Activated CD4-positive, alpha-beta memory T cell treated with anti-CD3 and anti-CD28 coated beads for 36 hours (primary cell): Measurements from ENCODE around the gene MGAT5. TPM values are rescaled to one million over a fixed set of nuclear protein-coding genes. Genes with fewer than 3 reads are reported as not detected.

Source experiments
- CTCF ChIA-PET: fragments of 350-600 bp; sonication (Branson Sonifier 250); formaldehyde crosslinking; loops from one replicate; lab custom pipeline; 2021; ENCODE audit warnings: antibody characterized with exemption, inconsistent platforms; lab: Charles Lee
- POLR2A ChIA-PET: fragments of 350-600 bp; sonication (Branson Sonifier 250); formaldehyde crosslinking; loops from one replicate; lab custom pipeline; 2021; ENCODE audit warnings: antibody characterized with exemption; lab: Charles Lee
- DNase-seq: peaks from one replicate; pipeline ENCODE4 v3.0.0-alpha.2; 2020
- H3K27ac Mint-ChIP-seq: one replicate; pipeline ENCODE4 v1.8.0; 2021; ENCODE audit warnings: mixed read lengths
- H3K27me3 Mint-ChIP-seq: one replicate; pipeline ENCODE4 v1.8.0; 2021; ENCODE audit warnings: mixed read lengths
- H3K36me3 Mint-ChIP-seq: one replicate; pipeline ENCODE4 v1.8.0; 2021; ENCODE audit warnings: mixed read lengths
- H3K4me1 Mint-ChIP-seq: one replicate; pipeline ENCODE4 v1.8.0; 2021; ENCODE audit warnings: low read depth, mixed read lengths
- H3K4me3 Mint-ChIP-seq: one replicate; pipeline ENCODE4 v1.8.0; 2021; ENCODE audit warnings: mild to moderate bottlenecking, mixed read lengths
- H3K9me3 Mint-ChIP-seq: one replicate; pipeline ENCODE4 v1.8.0; 2021; ENCODE audit warnings: mixed read lengths
- intact Hi-C: fragments of 100-400 bp; cut with micrococcal nuclease; formaldehyde crosslinking; loops from one replicate; pipeline ENCODE4 v1.15.1; 2023
- total RNA-seq, 2 experiments: library from RNA; stranded (reverse); gene quantifications; one replicate each; pipeline ENCODE4 v1.2.3, GENCODE V29; 2021

MGAT5 gene
- total RNA-seq, 2 experiments from 2014 or later, result 33.6 to 38.3 TPM

DNA sequence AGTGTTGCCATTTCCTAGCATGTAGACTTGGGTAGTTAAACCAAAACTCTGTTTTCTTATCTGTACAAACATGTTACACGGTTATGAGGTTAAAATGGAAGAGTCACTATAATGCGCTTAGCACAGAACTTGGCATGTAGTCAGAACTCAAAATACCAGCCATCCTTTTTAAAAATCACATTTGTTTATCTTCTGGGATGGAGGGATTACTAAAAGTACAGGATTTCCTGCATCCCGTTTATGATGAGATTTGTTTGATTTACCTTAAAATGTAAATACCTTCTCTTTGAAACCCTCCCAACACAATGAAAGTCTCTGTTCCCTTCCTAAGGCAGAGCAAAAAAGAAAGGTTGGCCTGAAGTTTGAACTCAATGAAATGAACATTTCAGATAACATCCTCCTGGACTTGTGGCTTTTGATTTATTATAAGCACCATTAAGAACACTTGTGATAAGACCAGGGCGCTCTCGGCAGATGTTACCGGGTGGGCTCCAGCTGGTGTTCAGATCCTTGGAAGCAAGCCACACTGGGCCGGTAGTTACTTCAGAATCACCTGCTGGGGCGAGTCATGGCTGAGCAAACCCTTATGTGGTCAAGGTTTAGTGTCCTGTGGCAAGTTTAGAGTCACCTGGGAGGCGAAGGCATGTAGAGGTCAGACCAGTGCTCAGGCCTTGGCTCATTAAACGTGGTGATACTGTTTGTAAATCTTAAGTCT lies 105.7 kb downstream of the MGAT5 start:
- Mint-ChIP-seq H3K4me1 (no peaks in the 10 kb centered on the region), H3K4me3 (no peak overlapping the region), H3K27me3 (no peaks in the 10 kb centered on the region), H3K27ac (no peak overlapping the region), H3K36me3 (peaks cover 27% of the 10 kb centered on the region), H3K9me3 (no peaks in the 10 kb centered on the region)
- no peak for DNase-seq
- CTCF ChIA-PET, result interaction anchor here (1.1 kb wide), 1 partner anchor 52 kb away, joined by 3 read pairs; no protein-coding TSS in a partner anchor
- intact Hi-C loops, result no loop called here
- POLR2A ChIA-PET, result no interaction called here

DNA sequence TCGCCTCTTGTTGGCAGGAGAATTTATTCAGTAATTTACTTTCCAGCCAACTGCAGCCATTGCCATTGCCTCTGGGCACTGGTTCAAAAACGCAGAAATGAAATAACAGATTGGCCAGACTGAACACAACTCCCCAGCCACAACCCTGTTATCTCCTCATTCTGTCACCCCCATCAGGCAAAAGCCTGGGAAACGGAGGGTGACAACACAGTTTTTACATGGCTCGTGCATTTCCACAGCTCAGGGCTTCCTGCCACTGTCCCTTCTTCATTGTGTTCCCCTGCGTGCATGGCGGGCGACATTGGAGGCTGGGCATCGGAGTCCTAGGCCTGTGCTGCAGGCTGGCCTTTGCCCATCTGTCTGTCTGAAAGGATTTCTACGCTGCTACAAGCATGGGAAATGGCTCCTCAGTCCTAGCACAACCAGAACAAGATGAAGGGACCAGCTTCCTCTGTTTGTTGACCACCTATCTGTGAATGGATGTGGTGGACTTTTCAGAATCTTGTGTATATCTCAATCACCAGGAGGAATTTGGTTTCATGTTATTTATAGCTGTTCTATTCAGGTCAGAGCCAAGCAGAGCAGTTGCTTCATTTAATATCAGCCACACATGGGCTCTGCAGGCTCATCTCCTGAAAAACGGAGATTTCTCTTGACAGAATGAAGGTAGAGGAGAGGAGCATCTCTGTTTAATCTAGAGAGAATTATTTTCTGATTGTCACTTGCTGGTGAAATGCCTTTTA lies 107.0 kb downstream of the MGAT5 start:
- H3K36me3 Mint-ChIP-seq, result peaks cover 36% of the 10 kb centered on the region

DNA sequence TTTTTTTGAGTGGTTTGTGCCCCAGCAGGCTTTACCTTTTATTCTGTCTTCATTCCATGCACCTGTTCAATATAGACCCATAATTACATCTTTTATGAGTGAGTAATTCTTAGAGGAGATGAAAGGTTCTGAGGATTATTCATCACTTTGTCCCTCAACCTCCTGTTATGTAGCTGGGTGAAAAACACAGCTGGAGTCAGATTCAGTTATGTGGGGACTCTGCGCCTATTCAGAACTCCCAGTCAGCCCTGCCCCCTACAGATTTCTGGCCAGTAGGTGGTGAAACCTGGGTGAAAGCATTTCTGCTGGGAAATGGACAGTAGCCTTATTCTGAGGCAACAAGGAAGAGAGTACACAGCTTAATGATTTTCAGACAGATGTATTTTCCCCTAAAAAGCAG lies 107.8 kb downstream of the MGAT5 start:
- intact Hi-C loops, result no loop called here
- ChIA-PET CTCF (no interaction called here), POLR2A (no interaction called here)
- no peak overlapping the region for H3K4me3 Mint-ChIP-seq
- peaks cover 32% of the 10 kb centered on the region for H3K36me3 Mint-ChIP-seq
- H3K9me3 Mint-ChIP-seq, result no peaks in the 10 kb centered on the region
- H3K4me1 Mint-ChIP-seq, result peaks cover 6% of the 10 kb centered on the region
- H3K27me3 Mint-ChIP-seq, result no peaks in the 10 kb centered on the region
- no peak overlapping the region for H3K27ac Mint-ChIP-seq
- no peak for DNase-seq

More for the DNA sequence above, 107.0 kb downstream of the MGAT5 start:
- CTCF ChIA-PET, result no interaction called here
- Mint-ChIP-seq H3K9me3 (no peaks in the 10 kb centered on the region), H3K4me1 (no peaks in the 10 kb centered on the region), H3K27me3 (no peaks in the 10 kb centered on the region), H3K4me3 (no peak overlapping the region), H3K27ac (no peak overlapping the region)
- DNase-seq, result no peak
- intact Hi-C loops, result no loop called here
- POLR2A ChIA-PET, result no interaction called here

DNA sequence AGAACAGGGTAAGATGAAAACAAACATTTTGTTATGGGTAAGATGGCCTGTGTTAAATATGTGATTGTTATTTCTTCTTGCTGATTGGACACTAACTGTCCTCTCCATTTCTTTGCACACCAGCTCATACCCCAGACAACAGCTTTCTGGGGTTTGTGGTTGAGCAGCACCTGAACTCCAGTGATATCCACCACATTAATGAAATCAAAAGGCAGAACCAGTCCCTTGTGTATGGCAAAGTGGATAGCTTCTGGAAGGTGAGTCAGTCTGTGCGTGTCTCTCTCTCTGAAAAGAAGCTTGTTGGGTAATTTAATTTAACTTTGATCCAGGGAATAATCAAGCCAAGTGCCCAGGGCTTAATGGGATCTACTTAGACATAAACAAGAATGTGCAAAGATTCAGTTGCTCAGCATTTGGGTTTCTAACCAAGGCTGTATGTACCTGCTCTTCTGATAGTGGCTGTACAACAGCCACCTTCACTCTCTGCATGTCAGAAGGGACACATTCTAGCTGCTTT lies 108.3 kb downstream of the MGAT5 start:
- intact Hi-C loops, result no loop called here
- no peak for DNase-seq
- Mint-ChIP-seq H3K27ac (no peak overlapping the region), H3K4me3 (no peak overlapping the region), H3K36me3 (peaks cover 37% of the 10 kb centered on the region), H3K27me3 (no peaks in the 10 kb centered on the region), H3K4me1 (peaks cover 12% of the 10 kb centered on the region), H3K9me3 (no peaks in the 10 kb centered on the region)
- ChIA-PET CTCF (no interaction called here), POLR2A (no interaction called here)

DNA sequence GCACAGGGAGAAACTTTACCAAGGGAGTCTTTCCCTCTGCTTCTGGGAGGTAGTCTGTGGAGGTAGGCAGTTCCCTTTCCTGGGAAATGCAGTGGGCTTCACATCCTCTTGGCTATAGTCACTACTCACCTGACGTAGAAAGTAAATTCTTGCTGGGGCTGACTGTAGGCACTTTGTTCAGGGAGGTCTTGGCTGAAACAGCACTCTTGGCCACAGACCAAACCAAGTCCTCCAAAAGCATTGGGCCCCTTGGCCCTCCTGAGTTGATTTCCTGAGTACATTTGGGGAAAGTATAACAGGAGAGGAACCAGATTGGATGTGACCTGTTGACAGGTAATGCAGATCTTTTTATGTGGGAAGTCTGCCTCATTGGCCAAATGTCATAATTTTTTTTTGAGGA lies 108.9 kb downstream of the MGAT5 start:
- Mint-ChIP-seq H3K9me3 (no peaks in the 10 kb centered on the region), H3K36me3 (peaks cover 37% of the 10 kb centered on the region), H3K27me3 (no peaks in the 10 kb centered on the region), H3K4me1 (peaks cover 17% of the 10 kb centered on the region), H3K27ac (no peak overlapping the region), H3K4me3 (no peak overlapping the region)
- intact Hi-C loops, result no loop called here
- no peak for DNase-seq
- ChIA-PET CTCF (no interaction called here), POLR2A (no interaction called here)

DNA sequence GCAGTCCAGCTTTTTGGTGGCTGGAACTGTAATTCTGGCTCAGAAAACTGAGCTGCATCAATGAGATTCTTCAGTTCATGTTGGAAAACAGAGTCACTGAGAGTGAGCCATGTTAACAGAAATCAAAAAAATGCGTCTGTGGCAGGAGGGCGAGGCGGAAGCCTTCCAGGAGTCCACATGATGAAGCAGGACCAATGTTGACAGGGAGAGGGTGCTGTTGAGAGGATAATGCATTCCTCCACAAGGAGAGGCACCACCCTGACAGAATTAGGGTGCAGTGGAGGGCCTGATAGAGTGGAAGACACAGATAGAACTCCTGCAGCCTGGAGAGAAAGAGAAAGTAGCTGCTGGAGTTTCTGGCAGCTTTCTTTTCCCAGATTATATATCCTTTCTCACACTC lies 111.5 kb downstream of the MGAT5 start:
- Mint-ChIP-seq H3K27me3 (no peaks in the 10 kb centered on the region), H3K9me3 (no peaks in the 10 kb centered on the region), H3K27ac (no peak overlapping the region), H3K4me1 (peaks cover 26% of the 10 kb centered on the region), H3K36me3 (peaks cover 36% of the 10 kb centered on the region), H3K4me3 (no peak overlapping the region)
- intact Hi-C loops, result loop anchor here (5.0 kb wide), 1 partner anchor 113 kb away; the partner anchor contains the start of gene MGAT5
- POLR2A ChIA-PET, result no interaction called here
- DNase-seq, result no peak
- CTCF ChIA-PET, result interaction anchor here (1.3 to 2.3 kb wide), 2 partner anchors 86 to 120 kb away, joined by 4 to 6 read pairs; no protein-coding TSS in a partner anchor

DNA sequence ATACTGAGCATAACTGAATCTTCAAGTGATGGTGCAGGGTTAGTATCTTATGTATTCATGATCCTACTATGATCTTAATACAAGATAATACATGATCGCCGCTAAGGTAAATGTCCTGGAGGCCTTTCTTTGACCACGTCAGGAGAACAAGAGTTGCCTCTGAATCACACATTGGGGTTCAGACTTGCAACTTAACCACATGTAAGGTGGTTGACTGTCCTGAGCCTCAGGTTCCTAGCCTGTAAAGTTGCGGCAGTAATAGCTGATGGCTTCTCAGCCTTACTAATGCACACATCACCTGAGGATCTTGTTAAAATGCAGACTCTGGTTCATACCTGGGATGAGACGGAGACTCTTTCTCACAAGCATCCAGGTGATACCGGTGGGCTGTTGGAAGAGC lies 112.5 kb downstream of the MGAT5 start:
- CTCF ChIA-PET, result interaction anchor here (1.3 kb wide), 1 partner anchor 121 kb away, joined by 4 read pairs; no protein-coding TSS in a partner anchor
- DNase-seq, result no peak
- no peak overlapping the region for H3K4me3 Mint-ChIP-seq
- H3K9me3 Mint-ChIP-seq, result no peaks in the 10 kb centered on the region
- H3K4me1 Mint-ChIP-seq, result peaks cover 28% of the 10 kb centered on the region
- POLR2A ChIA-PET, result no interaction called here
- peaks cover 33% of the 10 kb centered on the region for H3K36me3 Mint-ChIP-seq
- H3K27ac Mint-ChIP-seq, result no peak overlapping the region
- H3K27me3 Mint-ChIP-seq, result no peaks in the 10 kb centered on the region
- intact Hi-C loops, result loop anchor here (5.0 kb wide), 1 partner anchor 114 kb away; the partner anchor contains the start of gene MGAT5

DNA sequence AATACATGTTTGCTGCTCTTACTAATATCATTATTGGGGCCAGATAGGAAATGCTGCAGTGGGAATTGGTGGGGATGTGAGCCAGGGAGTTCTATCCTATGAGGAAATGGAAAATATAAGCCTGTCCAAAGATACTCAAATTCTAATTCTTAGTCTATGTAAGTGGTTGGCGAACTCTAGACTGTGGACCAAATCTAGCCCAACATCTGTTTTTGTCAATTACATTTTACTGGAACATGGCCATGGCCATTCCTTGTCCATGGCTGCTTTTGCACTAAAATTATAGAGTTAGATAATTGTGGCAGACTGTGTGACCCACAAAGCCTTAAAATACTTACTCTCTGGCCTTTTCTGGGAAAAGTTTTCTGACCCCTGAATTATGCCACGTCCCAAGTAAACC lies 113.3 kb downstream of the MGAT5 start:
- Mint-ChIP-seq H3K9me3 (no peaks in the 10 kb centered on the region), H3K27ac (no peak overlapping the region), H3K4me1 (peaks cover 28% of the 10 kb centered on the region), H3K36me3 (peaks cover 26% of the 10 kb centered on the region), H3K4me3 (no peak overlapping the region), H3K27me3 (no peaks in the 10 kb centered on the region)
- intact Hi-C loops, result loop anchor here (5.0 kb wide), 1 partner anchor 115 kb away; the partner anchor contains the start of gene MGAT5
- CTCF ChIA-PET, result no interaction called here
- DNase-seq, result no peak
- POLR2A ChIA-PET, result no interaction called here

DNA sequence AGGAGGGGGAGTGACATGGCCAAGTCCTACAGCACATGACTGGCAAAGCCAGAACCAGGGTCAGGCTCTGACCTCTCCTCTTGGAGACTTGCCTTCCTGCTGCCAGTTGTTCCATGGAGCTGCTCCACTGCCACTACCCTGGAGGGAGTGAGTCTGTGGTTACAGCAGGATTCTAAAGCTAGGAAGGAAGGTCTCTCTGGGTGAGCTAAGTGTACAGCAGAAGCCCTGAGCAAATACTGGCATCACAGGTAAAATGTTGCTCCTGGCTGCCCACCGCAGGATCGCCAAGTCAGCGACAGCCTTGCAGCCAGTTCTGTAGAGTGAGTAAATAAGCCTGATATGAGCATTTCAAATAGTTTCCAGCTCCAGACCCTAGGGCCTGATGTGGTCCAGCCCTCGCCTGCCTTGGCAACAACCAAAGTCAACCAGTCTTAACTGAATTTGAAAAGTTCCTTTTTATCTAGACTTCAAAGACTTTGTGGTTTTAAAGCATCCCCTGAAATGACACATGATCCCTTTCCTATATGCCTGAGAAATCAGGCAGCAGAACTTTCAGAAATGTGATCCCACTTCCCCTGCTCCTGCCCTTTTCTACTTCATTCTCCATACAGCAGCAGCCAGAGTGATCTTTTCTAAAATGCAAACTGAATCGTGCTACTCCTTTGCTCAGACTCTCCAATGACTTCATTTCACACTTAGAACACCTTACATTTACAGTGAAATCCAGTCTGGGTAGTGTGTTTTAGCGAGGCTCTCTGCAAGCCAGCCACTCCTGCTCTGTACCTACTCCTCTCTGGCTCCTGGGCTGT lies 114.3 kb downstream of the MGAT5 start:
- DNase-seq, result peak; percentile 18
- H3K4me1 Mint-ChIP-seq, result peaks cover 28% of the 10 kb centered on the region
- H3K36me3 Mint-ChIP-seq, result peaks cover 19% of the 10 kb centered on the region

DNA sequence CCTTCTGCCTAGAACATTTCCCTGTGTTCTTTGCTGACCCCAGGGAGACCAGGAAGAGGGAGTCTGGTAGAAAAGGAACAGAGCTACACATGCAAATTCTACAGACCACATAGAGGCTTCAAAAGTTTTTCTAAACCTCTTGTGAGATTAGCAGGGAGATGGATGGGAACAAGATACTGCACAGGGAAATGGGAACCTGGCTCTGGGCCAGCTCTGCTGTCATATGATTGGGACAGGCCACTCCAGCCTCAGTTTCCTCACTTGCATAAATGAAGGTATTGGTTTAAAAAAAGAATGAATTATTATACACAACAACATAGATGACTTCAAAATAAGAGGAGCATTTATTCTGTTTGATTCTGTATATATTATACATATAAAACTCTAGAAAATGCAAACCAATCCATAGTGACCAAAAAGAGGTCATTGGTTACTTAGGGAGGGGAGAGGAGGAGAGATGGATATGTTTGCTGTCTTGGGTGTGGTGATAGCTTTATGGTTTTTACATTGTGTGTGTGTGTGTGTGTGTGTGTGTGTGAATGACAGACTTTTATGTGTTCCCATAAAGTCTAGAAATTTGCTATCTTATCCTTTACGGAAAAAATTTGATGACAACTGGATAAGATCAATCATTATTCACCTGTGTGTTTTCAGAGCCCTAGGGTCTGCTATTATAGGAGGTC lies 115.5 kb downstream of the MGAT5 start:
- DNase-seq, result no peak
- no peaks in the 10 kb centered on the region for H3K27me3 Mint-ChIP-seq
- peaks cover 28% of the 10 kb centered on the region for H3K4me1 Mint-ChIP-seq
- ChIA-PET CTCF (no interaction called here), POLR2A (interaction anchor here (0.5 kb wide), 1 partner anchor 11 kb away, joined by 3 read pairs; no protein-coding TSS in a partner anchor)
- H3K27ac Mint-ChIP-seq, result no peak overlapping the region
- no peak overlapping the region for H3K4me3 Mint-ChIP-seq
- H3K9me3 Mint-ChIP-seq, result no peaks in the 10 kb centered on the region
- intact Hi-C loops, result loop anchor here (5.0 kb wide), 1 partner anchor 117 kb away; the partner anchor contains the start of gene MGAT5
- peaks cover 19% of the 10 kb centered on the region for H3K36me3 Mint-ChIP-seq

More for the DNA sequence above, 114.3 kb downstream of the MGAT5 start:
- H3K27ac Mint-ChIP-seq, result no peak overlapping the region
- intact Hi-C loops, result loop anchor here (5.0 kb wide), 1 partner anchor 116 kb away; the partner anchor contains the start of gene MGAT5
- no peak overlapping the region for H3K4me3 Mint-ChIP-seq
- CTCF ChIA-PET, result interaction anchor here (0.7 kb wide), 1 partner anchor 43 kb away, joined by 3 read pairs; no protein-coding TSS in a partner anchor
- no peaks in the 10 kb centered on the region for H3K9me3 Mint-ChIP-seq
- no peaks in the 10 kb centered on the region for H3K27me3 Mint-ChIP-seq
- POLR2A ChIA-PET, result no interaction called here
